Fibroblast of skin of left quadriceps (primary cell): ENCODE measurements around the gene FXN.
A peak's percentile ranks its signal among the peaks of the same experiment; 100 is the strongest.

ENCODE experiments used
- DNase-seq, 2 experiments: peaks; one replicate each; pipeline ENCODE4 v3.0.0-alpha.2; 2013; ENCODE audit warnings: low read depth in 2 of 2

Gene FXN

DNA sequence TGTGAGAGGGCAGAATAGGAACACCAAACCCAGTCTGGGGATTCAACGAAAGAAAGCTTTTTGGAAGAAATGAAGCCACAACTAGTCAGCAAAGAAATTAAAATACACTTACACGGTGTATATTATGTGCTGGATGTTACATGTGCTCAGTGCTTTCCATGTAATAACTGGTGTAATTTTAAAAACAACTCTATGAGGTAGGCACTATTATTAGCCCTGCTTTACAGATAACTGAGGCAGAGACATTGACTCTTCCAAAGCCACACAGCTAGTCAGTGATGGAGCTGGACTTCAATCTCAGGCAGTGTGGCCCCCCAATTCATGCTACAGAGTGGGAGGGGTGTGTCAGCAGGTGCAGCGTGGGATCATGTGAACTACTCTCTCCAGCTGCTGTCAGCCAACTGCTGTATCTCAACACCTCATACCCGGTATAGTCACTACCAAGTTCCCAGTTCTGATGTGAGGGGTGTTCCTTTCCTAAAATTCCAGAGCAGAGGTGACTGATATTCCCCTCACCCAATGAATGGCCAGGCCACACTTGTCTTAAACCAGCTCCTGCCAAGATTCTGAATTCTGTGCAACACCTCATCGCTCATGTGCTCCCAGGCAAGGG, 104.7 kb downstream of the FXN start:
- DNase-seq: no peak

DNA sequence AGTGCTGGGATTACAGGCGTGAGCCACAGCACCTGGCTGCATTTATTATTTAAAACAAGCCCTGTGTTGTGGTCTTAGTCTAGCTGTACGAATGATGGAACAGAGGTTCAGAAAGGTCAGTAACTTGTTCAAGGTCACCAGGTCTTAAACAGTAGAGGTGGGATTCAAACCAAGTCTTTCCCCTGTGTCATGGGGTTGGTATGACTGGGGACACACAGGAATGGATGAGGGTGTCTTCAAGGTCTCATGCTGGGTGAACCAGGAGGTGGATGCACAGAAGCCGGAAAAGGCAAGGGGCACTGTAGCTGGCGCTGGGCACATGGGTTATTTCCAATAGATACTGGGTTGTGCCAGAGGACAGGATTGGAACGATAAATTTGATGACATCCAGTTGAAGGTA, 106.3 kb downstream of the FXN start:
- DNase-seq: no peak

DNA sequence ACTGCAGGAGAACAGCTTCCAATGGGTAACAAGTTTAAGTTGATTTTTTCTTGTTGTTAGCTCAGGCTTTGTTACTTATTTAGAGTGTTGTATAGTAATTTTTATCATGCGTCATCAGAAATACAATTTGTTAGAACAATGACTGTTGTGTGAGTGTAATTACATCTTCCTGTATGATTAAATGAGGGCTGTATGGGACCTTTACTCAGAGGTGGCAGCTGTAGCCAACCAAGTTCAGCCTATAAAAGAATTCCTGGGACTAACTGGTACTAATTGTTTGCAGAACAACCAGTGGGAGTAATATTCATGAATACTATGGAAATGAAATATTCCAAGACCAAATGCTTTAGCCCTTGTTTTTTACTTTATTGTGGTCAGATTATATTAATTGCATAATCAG, 107.7 kb downstream of the FXN start:
- no peak for DNase-seq

DNA sequence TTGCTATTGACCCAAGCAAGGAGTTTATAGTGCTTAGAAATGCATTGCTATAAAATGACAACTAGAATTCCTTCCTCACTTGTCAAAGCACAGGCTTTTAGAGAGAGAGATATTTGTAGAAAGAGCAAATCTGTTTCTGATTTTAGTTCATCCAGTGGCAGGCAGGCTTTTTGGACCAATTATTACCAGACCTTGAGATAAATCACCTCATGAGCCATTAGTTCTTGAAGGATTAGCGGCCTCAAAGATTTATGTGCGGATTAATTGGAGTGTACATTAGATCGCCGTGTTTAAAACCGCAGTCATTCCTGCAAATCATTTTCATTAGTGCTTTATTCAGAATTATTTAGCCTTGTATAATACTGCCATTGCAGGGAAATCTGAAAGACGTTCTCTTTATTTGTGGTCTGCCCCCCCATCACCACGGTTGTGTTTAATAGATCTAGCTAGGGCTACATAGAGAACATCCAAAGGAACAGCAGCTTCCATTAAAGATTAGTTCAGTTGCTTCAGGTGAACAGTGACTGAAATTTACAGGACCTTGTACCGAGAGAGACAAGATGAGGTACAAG, 109.7 kb downstream of the FXN start:
- DNase-seq: peak; percentile 97 to 98

DNA sequence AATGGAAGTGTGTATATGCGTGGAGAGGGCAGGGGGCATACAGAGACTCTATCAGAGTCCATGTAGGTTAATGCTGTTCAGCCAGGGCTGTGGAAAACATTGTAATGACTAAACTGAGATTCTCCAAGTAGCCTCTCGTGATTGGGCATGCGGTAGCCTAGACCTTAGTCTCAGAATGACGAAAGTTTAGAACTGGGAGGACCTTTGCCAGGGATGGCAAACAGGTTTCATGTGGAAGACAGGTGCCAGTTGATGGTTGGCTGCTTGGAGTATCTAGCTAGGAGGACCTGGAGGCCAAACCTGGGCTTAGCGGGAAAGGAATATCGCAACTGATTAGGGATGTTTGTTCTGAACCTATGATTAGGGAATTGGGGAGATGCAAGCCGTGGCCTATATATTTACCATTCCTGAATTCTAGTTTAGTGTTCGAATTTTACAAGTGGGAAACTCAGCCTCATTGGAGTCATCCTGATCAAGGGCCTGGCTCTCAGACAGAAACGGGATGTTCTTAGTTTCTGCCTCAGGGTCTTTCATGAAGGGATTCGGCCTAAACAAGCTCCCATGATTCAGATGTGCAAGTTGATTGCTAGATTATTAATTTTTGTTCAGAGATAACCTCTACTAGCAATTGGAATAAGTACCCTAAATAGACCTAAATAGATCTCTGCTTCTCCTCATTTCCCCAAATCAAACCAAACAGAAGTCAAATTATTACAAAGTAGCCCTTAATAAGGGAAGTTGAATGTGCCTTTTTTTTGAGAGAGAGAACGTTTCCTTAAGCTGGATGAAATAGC, 111.7 kb downstream of the FXN start:
- DNase-seq: no peak

DNA sequence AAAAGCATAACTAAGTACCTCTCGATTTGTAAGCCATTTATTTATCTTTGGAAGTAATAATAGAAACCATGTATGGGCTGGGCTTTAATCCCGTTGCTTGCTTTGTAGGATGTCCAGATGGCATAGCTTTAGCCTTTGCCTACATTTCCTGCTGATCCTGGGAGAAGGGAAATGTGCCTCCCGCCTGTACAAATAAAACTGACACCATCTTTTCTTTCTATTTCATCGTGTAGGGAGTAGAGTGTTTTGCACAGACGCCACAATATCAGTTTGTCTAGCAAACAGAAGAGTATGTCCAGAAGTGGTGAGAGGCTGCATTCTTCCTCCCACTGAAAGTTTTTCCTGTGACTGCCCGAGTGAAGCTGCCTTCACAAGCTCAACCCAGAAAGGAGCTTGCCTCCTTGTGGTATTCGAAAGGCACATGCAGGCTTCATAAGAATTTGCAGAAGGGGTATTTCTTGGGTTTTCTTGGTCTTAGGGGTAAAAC, 113.8 kb downstream of the FXN start:
- DNase-seq: no peak
